Stimulated activated CD4-positive, alpha-beta T cell treated with anti-CD3 and anti-CD28 coated beads, Interleukin-2, amount 100 ng/mL, for 24 hours (primary cell): ENCODE measurements around the gene SLC39A5.

Source experiments
- DNase-seq, 2 donors: peaks; one replicate each; pipeline ENCODE4 v3.0.0-alpha.2; 2020

The SLC39A5 gene

GRCh38 chr12:56216461-56216860, 13.4 kb upstream of the SLC39A5 start:
- no peak for DNase-seq

DNA sequence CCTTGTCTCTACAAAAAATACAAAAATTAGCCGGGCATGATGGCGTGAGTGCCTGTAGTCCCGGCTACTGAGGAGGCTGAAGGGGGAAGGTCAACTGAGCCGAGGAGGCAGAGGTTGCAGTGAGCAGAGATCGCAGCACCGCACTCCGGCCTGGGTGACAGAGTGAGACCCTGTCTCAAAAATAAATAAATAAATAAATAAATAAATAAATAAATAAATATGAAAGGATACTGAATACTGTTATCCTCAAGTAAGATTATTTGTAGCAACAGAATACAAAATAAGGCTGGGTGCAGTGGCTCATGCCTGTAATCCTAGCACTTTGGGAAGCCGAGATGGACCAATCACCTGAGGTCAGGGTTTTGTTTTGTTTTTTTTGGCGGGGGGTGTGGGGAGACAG, 10.0 kb upstream of the SLC39A5 start:
- DNase-seq, result no peak

GRCh38 chr12:56220611-56221231, 9.1 kb upstream of the SLC39A5 start:
- no peak for DNase-seq

DNA sequence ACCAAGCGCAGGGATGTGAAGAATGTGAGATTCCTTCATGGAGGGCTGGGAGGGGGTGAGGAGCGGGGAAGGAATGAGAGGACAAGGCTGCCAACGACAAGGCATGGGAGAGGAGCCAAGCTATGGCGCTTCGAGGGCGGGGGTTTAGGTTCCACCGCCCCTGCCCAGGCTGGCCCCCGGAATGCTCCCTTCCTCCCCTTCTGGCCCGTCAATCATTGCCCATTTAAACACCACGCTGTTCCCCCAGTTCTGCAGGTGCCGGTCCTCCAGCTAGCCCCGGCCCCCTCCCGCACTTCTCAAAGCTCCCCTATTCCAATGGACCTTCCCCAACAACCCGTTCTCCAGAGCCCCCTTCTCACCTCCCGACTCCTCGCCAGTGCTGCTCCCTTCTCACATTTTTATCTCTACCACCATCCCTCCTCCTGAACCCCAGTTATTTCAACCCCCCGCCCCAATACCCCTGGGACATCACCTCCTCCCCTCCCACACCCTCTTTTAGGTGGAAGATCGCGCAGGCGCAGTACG, 8.6 kb upstream of the SLC39A5 start:
- DNase-seq, result no peak

DNA sequence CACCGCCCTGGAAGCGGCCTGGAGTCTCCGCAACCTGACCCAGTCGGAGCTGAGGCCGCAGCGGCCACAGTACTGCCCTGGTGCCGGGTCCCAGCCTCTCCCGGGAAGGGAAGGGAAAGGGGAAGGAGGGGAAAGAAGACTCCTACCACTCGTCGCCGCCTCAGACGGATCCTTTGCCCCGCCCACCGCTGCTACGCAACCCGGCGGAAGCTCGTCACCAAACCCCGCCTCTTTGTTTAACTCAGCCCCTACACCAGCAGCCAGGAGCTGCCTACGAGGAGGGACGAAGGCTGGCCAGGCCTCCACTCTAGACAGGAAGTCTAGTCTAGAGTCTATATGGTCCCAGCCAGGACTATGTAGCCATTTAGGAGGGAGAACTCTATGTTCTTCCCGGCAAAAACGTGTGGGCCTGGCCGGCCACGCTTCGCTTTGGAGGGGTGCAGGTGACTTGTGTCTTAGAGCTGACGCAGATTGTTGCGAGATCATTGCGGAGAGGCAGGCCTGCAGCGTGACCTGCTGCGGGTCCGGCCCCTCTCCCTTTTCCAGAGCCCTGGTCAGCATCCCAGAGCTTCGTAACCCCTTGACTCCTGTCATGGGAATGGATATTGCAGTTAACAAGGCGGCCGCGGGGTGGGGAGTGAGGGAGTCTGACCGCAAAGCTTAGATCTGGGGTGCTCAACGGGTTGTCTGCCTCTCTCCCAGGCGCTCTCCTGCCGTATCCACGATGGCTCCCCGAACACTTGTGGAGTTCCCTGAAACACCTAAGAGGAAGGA, 7.9 kb upstream of the SLC39A5 start, which contains the start of gene RNF41:
TSS of gene RNF41 (minus strand) at position 166 of the 774 bp plus-strand sequence. CDS start 7,875 bp downstream, outside the sequence.
- peak; percentile 91 to 94 for DNase-seq

DNA sequence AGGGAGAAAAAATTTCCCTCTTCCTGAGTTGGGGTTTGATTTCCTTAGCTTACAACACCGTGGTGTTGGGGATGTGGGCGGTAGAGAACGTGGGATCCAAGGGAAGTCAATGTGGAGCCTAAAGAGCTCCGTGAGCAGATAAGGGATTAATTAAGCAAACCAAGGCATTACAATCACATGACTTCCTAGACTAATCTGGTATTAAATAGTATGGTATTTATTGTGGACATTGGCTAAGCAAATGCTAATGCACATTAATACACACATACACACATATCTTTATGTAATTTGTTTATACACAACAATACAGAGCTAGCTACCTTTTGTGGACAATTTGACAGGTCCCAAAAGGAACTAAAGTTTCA, 7.3 kb upstream of the SLC39A5 start:
- DNase-seq, result no peak

DNA sequence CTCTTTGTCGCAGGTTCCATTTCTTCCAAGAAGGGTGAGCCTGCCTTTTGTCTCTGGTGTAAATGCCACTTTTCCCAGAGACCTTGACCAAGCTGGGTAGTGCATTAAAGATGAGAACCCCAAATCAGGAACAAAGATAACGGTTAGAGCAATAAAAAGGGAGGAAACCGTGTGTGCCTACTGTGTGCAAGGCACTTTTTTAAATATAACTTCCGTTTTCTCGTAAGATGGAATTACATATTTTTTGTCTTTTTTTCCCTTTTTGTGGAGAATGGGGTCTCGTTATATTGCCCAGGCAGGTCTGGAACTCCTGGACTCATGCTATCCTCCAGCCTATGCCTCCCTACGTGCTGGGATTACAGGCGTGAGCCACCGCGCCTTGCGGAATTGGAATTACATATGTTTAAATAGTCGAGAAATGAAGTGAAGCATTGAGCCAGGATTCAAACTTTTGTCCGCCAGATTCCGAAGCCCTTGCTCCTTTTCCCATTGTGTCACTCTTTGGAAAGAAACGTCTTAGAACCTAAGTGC, 6.2 kb upstream of the SLC39A5 start:
- no peak for DNase-seq

GRCh38 chr12:56224102-56224701, 5.6 kb upstream of the SLC39A5 start, which contains the start of gene NABP2:
Gene NABP2, plus strand, starts transcription at chr12:56224342. Its CDS starts 515 bp downstream, at chr12:56224857.
- peak; percentile 96 to 97 for DNase-seq

GRCh38 chr12:56224954-56225353, 4.9 kb upstream of the SLC39A5 start:
- no peak for DNase-seq

DNA sequence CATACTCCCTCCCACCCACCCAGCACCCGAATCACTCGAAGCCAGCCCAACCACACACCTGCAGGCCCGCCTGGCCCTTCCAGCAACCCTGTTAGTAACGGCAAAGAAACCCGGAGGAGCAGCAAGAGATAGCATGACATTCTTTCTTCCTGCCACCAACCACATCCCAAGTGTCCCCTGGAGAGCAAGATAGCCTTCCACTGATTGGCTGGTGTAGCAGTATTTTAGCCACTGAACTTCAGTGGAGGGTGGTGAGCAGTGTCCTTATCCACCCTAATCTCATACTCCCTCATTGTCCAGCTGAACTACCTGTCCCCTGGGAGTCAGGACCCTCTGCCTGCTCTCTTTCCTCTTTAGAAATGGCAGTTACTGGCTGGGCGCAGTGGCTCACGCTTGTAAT, 769 bp upstream of the SLC39A5 start:
- no peak for DNase-seq

- no peak for DNase-seq
Observed at GRCh38 chr12:56230432-56231183, 757 bp downstream of the SLC39A5 start.

DNA sequence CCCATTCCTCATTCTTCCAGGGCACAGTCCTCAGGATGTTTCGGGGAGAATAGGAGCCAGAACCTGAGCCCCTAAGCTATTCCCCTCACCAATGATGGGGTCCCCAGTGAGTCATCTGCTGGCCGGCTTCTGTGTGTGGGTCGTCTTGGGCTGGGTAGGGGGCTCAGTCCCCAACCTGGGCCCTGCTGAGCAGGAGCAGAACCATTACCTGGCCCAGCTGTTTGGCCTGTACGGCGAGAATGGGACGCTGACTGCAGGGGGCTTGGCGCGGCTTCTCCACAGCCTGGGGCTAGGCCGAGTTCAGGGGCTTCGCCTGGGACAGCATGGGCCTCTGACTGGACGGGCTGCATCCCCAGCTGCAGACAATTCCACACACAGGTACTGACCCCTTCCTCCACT, 1.3 kb downstream of the SLC39A5 start:
- no peak for DNase-seq

DNA sequence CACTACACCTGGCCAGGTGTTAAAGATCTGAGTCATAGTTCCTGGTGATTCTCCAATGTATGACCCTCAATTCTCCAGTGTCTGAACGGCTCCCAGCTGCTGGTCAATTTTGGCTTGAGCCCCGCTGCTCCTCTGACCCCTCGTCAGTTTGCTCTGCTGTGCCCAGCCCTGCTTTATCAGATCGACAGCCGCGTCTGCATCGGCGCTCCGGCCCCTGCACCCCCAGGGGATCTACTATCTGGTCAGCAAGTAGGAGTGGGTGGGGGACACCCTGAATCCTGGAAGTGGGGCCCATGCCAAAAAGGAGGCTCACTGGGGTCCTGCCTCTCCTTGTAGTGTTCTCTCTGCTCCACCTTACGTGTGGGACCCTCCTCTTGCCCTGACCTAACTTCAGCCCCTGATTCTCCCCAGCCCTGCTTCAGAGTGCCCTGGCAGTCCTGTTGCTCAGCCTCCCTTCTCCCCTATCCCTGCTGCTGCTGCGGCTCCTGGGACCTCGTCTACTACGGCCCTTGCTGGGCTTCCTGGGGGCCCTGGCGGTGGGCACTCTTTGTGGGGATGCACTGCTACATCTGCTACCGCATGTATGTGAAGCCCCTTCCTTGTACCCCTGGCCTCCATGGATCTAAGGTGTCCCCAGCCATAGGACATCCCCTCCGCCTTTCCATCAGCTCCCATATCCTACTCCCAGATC, 5.0 kb downstream of the SLC39A5 start:
- DNase-seq, result no peak

DNA sequence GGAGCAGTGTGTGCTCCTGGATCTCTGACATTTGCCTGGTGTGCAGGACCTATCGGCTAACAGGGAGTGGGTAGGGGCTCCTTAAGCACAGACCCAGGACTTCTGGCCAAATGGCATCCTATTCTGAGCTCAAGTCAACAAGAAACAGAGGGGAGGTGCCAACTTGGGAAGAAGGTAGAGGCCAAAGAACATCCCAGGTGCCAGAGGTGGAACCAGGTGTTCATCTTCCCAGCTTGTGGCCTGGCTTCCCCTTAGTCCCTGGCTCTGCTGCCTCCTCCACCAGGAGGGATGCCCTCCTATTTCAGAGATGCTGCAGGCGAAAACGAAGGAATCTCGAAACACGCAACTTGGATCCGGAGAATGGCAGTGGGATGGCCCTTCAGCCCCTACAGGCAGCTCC, 6.2 kb downstream of the SLC39A5 start:
- no peak for DNase-seq

DNA sequence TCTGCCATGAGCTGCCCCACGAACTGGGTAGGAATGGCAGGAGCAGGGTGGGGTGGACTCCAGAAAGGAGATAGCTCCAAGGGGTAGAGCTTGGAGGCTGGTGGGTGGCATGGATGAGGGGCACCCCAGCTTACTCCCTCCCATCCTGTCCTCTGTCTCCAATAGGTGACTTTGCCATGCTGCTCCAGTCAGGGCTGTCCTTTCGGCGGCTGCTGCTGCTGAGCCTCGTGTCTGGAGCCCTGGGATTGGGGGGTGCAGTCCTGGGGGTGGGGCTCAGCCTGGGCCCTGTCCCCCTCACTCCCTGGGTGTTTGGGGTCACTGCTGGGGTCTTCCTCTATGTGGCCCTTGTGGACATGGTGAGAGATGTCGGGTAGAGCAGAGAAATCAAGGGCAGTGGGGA, 7.1 kb downstream of the SLC39A5 start:
- no peak for DNase-seq

DNA sequence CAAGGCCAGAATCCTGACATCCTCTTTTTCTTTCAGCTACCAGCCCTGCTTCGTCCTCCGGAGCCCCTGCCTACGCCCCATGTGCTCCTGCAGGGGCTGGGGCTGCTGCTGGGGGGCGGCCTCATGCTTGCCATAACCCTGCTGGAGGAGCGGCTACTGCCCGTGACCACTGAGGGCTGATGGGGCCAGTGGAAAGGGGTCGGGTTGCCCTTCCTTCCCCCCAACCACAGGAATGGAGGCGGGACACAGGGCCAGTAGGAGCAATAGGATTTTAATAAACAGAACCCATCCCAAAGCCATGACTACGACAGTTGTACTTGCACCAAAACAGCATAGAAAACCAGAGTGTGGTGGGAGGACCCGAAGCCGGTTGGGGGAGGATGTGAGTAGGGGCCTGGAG, 7.7 kb downstream of the SLC39A5 start:
- DNase-seq, result no peak

DNA sequence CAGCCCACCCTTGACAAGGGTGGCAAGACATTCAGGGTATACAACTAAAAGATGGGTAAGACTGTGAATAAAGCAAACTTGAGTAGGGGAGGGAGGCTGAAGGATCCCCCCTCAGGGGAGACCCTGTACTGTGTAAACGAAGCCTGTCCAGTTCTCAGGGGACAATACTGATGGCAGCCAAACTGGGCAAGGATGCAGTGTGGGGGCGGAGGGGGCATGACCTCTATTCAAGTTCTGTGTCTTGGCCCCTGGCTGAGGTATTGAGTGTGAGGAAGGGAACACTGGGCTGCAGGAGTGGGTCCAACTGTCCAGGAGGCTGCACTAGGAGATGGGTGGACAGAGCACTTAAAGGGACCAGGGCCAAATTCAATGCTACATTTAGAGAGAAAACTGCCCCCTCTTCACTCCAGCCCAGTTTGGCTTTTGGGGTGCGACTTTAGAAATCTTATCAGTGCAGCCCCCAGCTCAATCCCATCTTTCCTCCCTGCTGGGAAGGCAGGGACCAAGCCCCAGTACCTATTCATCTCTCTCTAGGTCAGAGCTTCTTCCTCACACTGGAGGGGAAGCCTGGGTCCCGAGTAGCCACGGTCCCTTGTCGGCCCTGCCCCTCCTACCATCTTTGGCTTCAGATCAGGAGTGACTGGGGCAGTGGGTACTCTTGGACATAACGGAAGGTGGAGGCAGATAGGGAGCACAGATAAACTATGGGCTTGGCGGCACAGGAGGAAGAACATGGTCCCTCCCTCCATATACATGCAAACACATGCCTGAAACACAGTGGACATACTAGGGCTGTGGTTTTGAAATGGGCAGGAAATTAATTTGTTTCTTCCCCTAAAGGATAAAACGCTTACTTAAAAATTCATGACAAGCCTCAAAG, 11.8 kb downstream of the SLC39A5 start:
- no peak for DNase-seq

GRCh38 chr12:56242986-56243385, 13.1 kb downstream of the SLC39A5 start:
- DNase-seq, result no peak

DNA sequence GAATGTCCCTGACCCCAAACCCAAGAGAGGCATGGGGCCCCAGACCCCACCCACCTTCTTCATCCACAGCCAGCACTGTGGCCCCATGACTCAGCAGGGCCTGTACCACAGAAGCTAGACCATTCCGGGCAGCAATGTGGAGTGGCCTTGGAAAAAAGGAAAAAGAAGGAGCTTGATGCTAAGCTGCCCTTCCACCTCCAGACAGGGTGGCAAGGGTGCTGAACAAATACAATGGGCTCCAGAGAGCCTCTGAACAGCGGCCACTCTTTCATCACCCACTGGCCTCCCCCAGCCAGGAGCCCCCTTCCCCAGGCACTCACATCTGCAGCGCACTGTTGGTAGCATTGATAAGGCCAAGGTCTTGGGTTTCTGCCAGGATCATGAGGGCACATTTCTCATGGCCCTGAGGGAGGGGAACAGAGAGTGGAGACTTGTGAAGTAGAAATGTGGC, 13.9 kb downstream of the SLC39A5 start:
- no peak for DNase-seq

- no peak for DNase-seq
Observed at GRCh38 chr12:56244494-56244893, 14.6 kb downstream of the SLC39A5 start.

- DNase-seq, result no peak
Observed at GRCh38 chr12:56247923-56248322, 18.1 kb downstream of the SLC39A5 start.
